ENCODE data around the gene HMGCS1.

HMGCS1 gene

DNA sequence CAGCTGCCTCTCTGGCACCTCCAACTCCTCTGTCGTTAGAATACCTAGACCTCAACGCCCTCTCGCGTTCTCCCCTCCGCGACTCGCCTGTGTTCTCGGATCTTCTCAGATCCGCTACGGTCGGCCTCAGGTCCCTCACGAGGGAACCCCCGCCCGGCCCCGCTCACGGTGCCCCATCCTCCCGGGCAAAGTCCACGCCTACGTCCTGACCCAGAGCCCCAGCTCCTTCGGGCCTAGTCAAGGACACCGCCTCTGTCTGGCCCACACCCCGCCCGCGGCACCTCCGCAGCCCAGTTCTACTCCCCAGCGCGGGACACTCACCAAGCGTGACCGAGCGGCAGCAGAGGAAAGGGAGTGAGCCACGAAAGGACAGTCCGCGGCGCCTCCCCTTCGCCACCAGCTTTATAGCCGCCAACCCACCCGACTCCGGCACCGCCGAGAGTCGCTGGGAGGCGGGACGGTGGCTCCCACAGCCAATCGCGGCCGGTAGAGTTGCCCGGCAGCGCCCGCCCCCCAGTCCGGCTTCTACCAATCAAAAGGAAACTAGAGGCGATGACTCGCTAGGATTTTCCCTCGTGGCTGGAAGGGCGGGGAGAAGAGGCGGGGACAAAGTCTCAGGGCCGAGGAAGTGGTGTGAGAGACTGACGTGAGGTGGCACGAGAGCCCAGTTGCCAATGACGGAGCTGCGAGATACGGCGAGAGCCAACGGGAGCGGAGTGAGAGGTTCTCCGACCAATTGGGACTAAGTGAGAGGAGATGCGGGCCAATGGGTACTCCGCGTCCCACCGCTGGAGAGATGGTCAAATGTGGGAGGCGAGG is at the start of gene HMGCS1:
HMGCS1 (minus strand) TSS at position 378 of the 819 bp plus-strand sequence. CDS start 14,447 bp downstream, outside the sequence.
- Mint-ChIP-seq H3K27me3 (no peaks in the 10 kb centered on the region), H3K9me3 (peaks cover 5% of the 10 kb centered on the region in 2 donors), H3K36me3 (peaks cover 20 to 36% of the 10 kb centered on the region in 2 donors), H3K4me3 (peak within 1 kb of the TSS; percentile 93 to 99), H3K4me1 (peaks cover 38 to 62% of the 10 kb centered on the region in 2 donors), H3K27ac (peak within 1 kb of the TSS; percentile 99)
- ATAC-seq (replicated peaks) (peak; percentile 90 to 91), DNase-seq (peak; percentile 100)

DNA sequence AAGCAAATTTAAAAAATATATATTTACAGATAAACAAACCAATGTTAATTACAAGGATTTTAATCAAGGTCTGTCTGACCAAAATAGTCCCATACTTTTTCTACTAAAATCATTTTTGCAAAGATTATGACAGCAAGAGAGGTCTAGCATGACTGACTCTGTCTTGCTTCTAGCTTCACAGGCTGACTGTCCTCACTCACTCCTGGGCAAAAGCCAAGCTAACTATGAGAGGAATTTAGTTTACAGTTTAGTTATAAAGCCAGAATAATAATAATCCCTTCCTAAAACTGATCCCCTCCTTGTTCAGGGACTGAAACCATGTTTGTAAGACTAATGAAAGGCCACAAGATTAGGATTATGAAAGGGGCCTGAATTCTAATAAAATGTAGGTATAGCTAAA is 45.5 kb upstream of the HMGCS1 start:
- H3K36me3 Mint-ChIP-seq = peaks cover 1 to 4% of the 10 kb centered on the region in 2 donors
- H3K27me3 Mint-ChIP-seq = peaks cover 5 to 8% of the 10 kb centered on the region in 2 donors
- H3K27ac Mint-ChIP-seq = no peak overlapping the region
- DNase-seq (no peak), ATAC-seq (replicated peaks) (no peak)
- H3K4me1 Mint-ChIP-seq = no peaks in the 10 kb centered on the region
- no peak overlapping the region for H3K4me3 Mint-ChIP-seq
- peaks cover 17 to 20% of the 10 kb centered on the region in 2 donors for H3K9me3 Mint-ChIP-seq

- ATAC-seq (replicated peaks) = no peak
Observed at GRCh38 chr5:43358301-43358700, 45.1 kb upstream of the HMGCS1 start.

GRCh38 chr5:43357878-43358281 is 44.7 kb upstream of the HMGCS1 start:
- ATAC-seq (replicated peaks) (no peak), DNase-seq (no peak)
- Mint-ChIP-seq H3K36me3 (peaks cover 1 to 4% of the 10 kb centered on the region in 2 donors), H3K27ac (no peak overlapping the region), H3K9me3 (peaks cover 17 to 20% of the 10 kb centered on the region in 2 donors), H3K27me3 (peaks cover 5 to 8% of the 10 kb centered on the region in 2 donors), H3K4me3 (no peak overlapping the region), H3K4me1 (no peaks in the 10 kb centered on the region)

More at GRCh38 chr5:43358301-43358700, 45.1 kb upstream of the HMGCS1 start:
- no peak overlapping the region for H3K4me3 Mint-ChIP-seq
- H3K36me3 Mint-ChIP-seq = peaks cover 1 to 4% of the 10 kb centered on the region in 2 donors
- peaks cover 5 to 8% of the 10 kb centered on the region in 2 donors for H3K27me3 Mint-ChIP-seq
- no peak for DNase-seq
- H3K4me1 Mint-ChIP-seq = no peaks in the 10 kb centered on the region
- no peak overlapping the region for H3K27ac Mint-ChIP-seq
- peaks cover 17 to 20% of the 10 kb centered on the region in 2 donors for H3K9me3 Mint-ChIP-seq

- no peaks in the 10 kb centered on the region for H3K4me1 Mint-ChIP-seq
- DNase-seq (no peak), ATAC-seq (replicated peaks) (no peak)
- peaks cover 16 to 20% of the 10 kb centered on the region in 2 donors for H3K9me3 Mint-ChIP-seq
- peaks cover 5 to 8% of the 10 kb centered on the region in 2 donors for H3K27me3 Mint-ChIP-seq
- no peak overlapping the region for H3K4me3 Mint-ChIP-seq
- H3K36me3 Mint-ChIP-seq = peaks cover 1 to 4% of the 10 kb centered on the region in 2 donors
- H3K27ac Mint-ChIP-seq = no peak overlapping the region
Observed at GRCh38 chr5:43357067-43357466, 43.9 kb upstream of the HMGCS1 start.

GRCh38 chr5:43354774-43355173 is 41.6 kb upstream of the HMGCS1 start:
- no peaks in the 10 kb centered on the region for H3K36me3 Mint-ChIP-seq
- no peak overlapping the region for H3K4me3 Mint-ChIP-seq
- H3K9me3 Mint-ChIP-seq = peaks cover 2 to 5% of the 10 kb centered on the region in 2 donors
- ATAC-seq (replicated peaks) (no peak), DNase-seq (no peak)
- peaks cover 8 to 15% of the 10 kb centered on the region in 2 donors for H3K27me3 Mint-ChIP-seq
- no peak overlapping the region for H3K27ac Mint-ChIP-seq
- H3K4me1 Mint-ChIP-seq = no peaks in the 10 kb centered on the region

DNA sequence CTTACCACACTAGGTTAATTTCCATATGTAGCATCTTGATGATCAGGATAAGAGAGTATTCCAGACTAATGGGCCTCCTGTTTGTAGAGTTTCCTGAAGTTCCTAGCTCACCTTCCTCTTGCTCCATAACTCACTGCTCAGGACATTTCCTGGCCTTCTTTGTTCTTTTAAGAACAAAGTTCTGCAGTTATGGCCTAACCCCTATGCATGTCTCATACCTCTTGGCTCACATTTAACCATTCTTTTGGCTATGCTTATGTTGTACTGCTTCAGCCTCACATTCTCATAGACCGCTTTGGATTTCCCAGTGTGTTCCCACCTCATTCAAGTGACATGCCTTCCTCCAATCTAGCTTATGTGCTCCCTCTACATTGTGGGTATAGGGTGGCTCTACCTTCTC is 40.5 kb upstream of the HMGCS1 start:
- H3K27me3 Mint-ChIP-seq = peaks cover 8 to 15% of the 10 kb centered on the region in 2 donors
- no peak for ATAC-seq (replicated peaks)
- H3K36me3 Mint-ChIP-seq = no peaks in the 10 kb centered on the region
- no peaks in the 10 kb centered on the region for H3K4me1 Mint-ChIP-seq
- H3K9me3 Mint-ChIP-seq = no peaks in the 10 kb centered on the region
- DNase-seq = no peak
- no peak overlapping the region for H3K4me3 Mint-ChIP-seq
- no peak overlapping the region for H3K27ac Mint-ChIP-seq

DNA sequence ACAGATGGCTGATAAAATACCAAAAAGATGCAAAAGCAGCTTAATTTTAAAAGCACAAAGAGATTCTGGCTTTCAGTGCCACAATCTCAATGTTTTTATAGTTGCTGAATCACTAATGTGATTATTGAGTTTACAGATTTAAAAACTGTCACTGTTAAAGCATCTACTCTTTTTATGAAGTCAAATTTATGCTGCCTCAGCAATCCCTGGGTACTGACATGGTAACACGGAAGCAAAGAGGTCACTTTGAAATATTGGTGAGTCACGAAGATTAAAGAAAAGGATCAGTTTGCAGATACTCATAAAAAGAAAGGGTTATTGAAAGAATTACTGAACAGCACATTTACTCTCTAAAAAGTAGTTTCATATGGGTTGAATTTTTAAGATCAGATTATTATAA is 39.7 kb upstream of the HMGCS1 start:
- Mint-ChIP-seq H3K27me3 (peaks cover 8 to 19% of the 10 kb centered on the region in 2 donors), H3K36me3 (no peaks in the 10 kb centered on the region), H3K9me3 (no peaks in the 10 kb centered on the region), H3K4me3 (no peak overlapping the region), H3K27ac (no peak overlapping the region), H3K4me1 (no peaks in the 10 kb centered on the region)
- ATAC-seq (replicated peaks) (no peak), DNase-seq (no peak)

DNA sequence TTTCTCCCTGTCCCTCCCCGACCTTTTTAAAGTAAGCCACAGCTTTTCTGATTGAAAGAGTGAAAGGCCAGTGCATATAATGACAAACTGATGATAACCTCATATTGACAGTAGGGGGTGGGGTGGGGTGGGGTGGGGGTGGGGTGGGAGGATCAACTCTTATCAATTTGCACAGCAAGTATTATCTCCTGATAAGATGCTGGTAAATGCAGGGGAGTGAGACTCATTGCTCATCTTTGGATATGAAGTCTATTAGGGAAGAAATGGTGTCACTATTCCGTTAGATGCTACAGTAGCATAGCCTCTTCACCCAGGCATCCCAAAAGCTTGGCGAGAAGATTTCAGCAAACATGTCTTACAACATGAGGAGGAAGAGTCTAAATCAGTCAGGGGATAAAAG is 38.9 kb upstream of the HMGCS1 start:
- Mint-ChIP-seq H3K4me3 (no peak overlapping the region), H3K27me3 (peaks cover 6 to 19% of the 10 kb centered on the region in 2 donors), H3K4me1 (no peaks in the 10 kb centered on the region), H3K9me3 (peaks cover 0 to 3% of the 10 kb centered on the region in 2 donors), H3K27ac (no peak overlapping the region), H3K36me3 (no peaks in the 10 kb centered on the region)
- ATAC-seq (replicated peaks) (no peak), DNase-seq (no peak)

DNA sequence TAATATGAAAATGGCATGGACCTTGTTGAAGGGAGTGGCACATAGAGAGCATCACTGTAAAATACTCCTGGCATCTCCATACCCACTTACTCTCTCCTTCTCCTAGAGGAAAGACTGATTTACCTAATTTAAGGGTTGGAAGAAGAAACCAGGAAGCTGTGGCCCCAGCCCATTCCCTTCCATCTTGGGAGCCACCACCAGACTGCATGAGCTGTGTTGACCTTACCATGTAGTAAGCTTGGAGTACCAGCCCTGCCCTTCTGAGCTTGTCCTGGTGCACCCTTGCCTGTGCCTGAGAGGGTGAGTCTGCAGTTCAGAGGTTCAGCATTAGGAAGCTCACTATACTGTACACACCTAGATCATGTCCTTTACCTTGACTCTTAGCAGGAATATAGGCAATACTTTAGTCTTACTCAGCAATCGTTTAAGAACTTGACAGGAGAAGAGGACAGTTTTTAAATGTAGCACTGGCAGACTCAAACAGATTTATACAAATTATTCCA is 35.7 kb upstream of the HMGCS1 start:
- Mint-ChIP-seq H3K27me3 (peaks cover 0 to 14% of the 10 kb centered on the region in 2 donors), H3K4me3 (no peak overlapping the region), H3K27ac (no peak overlapping the region), H3K4me1 (no peaks in the 10 kb centered on the region), H3K9me3 (peaks cover 0 to 5% of the 10 kb centered on the region in 2 donors), H3K36me3 (no peaks in the 10 kb centered on the region)
- no peak for DNase-seq
- ATAC-seq (replicated peaks) = no peak

GRCh38 chr5:43348207-43348606 is 35.0 kb upstream of the HMGCS1 start:
- Mint-ChIP-seq H3K27me3 (peaks cover 5 to 20% of the 10 kb centered on the region in 2 donors), H3K4me1 (no peaks in the 10 kb centered on the region), H3K27ac (no peak overlapping the region), H3K4me3 (no peak overlapping the region), H3K9me3 (peaks cover 0 to 5% of the 10 kb centered on the region in 2 donors), H3K36me3 (no peaks in the 10 kb centered on the region)
- DNase-seq = no peak
- ATAC-seq (replicated peaks) = no peak

DNA sequence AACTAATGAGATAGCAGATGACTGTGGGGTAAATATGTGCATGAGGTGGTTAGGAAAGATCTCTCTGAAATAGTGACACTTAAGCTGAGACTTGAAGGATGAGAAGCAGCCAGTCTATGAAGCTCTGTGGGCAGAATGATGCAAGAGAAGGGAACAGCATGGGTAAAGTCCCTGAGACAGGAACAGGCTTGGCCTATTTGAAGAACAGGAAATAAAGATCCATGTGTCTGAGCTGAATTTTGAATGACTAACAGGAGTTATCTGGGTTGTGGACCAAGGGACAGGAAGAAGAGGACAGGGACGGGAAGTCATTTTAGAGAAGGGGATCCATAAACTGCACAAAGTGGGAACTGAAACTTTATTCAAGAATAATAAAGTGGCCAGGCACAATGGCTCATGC is 25.6 kb upstream of the HMGCS1 start:
- H3K27me3 Mint-ChIP-seq = peaks cover 21 to 25% of the 10 kb centered on the region in 2 donors
- peaks cover 9 to 14% of the 10 kb centered on the region in 2 donors for H3K9me3 Mint-ChIP-seq
- DNase-seq (no peak), ATAC-seq (replicated peaks) (no peak)
- no peak overlapping the region for H3K4me3 Mint-ChIP-seq
- H3K36me3 Mint-ChIP-seq = peaks cover 8% of the 10 kb centered on the region in 2 donors
- no peaks in the 10 kb centered on the region for H3K4me1 Mint-ChIP-seq
- no peak overlapping the region for H3K27ac Mint-ChIP-seq

- no peak overlapping the region for H3K27ac Mint-ChIP-seq
- H3K4me1 Mint-ChIP-seq = no peaks in the 10 kb centered on the region
- peak in 1 of 2 donors; percentile 70 for ATAC-seq (replicated peaks)
- no peak for DNase-seq
- peaks cover 25 to 34% of the 10 kb centered on the region in 2 donors for H3K27me3 Mint-ChIP-seq
- H3K4me3 Mint-ChIP-seq = no peak overlapping the region
- peaks cover 9 to 18% of the 10 kb centered on the region in 2 donors for H3K36me3 Mint-ChIP-seq
- H3K9me3 Mint-ChIP-seq = peaks cover 26% of the 10 kb centered on the region in 2 donors
Observed at GRCh38 chr5:43336159-43336558, 22.9 kb upstream of the HMGCS1 start.

- no peaks in the 10 kb centered on the region for H3K4me1 Mint-ChIP-seq
- H3K27ac Mint-ChIP-seq = no peak overlapping the region
- no peak overlapping the region for H3K4me3 Mint-ChIP-seq
- DNase-seq (no peak), ATAC-seq (replicated peaks) (no peak)
- H3K36me3 Mint-ChIP-seq = peaks cover 9 to 18% of the 10 kb centered on the region in 2 donors
- peaks cover 26% of the 10 kb centered on the region in 2 donors for H3K9me3 Mint-ChIP-seq
- H3K27me3 Mint-ChIP-seq = peaks cover 25 to 34% of the 10 kb centered on the region in 2 donors
Observed at GRCh38 chr5:43335681-43336080, 22.5 kb upstream of the HMGCS1 start.

DNA sequence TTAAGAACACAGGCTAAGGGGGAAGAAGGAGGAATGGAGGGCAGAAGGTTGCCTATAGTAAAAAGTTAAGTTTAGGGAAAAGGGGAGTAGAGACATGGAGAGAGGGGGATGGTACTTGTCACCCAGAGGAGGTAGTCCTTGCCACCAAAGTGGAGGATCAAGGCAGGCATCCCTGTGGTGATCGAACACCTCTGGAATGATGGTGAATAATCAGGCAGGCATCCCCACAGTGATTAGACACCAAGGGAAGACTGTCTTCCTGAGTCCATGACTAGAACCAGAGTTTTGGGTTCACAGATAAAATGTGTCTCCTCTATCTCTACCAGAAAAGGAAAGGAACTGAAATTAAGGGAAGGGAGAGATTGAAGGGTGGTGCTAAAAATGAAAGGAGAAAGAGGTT is 19.2 kb upstream of the HMGCS1 start:
- H3K27ac Mint-ChIP-seq = no peak overlapping the region
- no peak for ATAC-seq (replicated peaks)
- H3K27me3 Mint-ChIP-seq = peaks cover 19 to 29% of the 10 kb centered on the region in 2 donors
- no peak overlapping the region for H3K4me3 Mint-ChIP-seq
- DNase-seq = no peak
- H3K4me1 Mint-ChIP-seq = no peaks in the 10 kb centered on the region
- H3K36me3 Mint-ChIP-seq = peaks cover 8 to 14% of the 10 kb centered on the region in 2 donors
- H3K9me3 Mint-ChIP-seq = peaks cover 21 to 22% of the 10 kb centered on the region in 2 donors
